Kidney (tissue), 14 donors: ENCODE data around the gene TNS3. TPM values are rescaled to one million over a fixed set of nuclear protein-coding genes. Genes with fewer than 3 reads are reported as not detected.

Source experiments
- DNase-seq, 5 donors: peaks; one replicate each; pipeline ENCODE4 v3.0.0-alpha.2; 2013 to 2020
- FAIRE-seq: peaks from 2 replicates; lab custom pipeline; 2012; peaks lifted over from hg19 to GRCh38; lab: Jason Lieb, UNC
- H3K27ac ChIP-seq, 2 donors: one replicate each; pipeline ENCODE4 v1.7.0; 2013; ENCODE audit warnings: low read depth in 2 of 2, low read length in 2 of 2, inconsistent platforms in 1 of 2
- H3K27me3 ChIP-seq: one replicate; pipeline ENCODE4 v1.7.1; 2013; ENCODE audit warnings: low read length, inconsistent platforms; ENCODE audit not compliant: control insufficient read depth, insufficient read depth
- H3K36me3 ChIP-seq, 3 donors: one replicate each; pipeline versions ENCODE4 v1.7.0 to v1.7.1; 2013; ENCODE audit warnings: low read length in 3 of 3, control low read depth in 1 of 3, inconsistent platforms in 1 of 3; ENCODE audit not compliant: insufficient read depth in 3 of 3, control insufficient read depth in 2 of 3
- H3K4me1 ChIP-seq, 3 donors: one replicate each; pipeline versions ENCODE4 v1.7.0 to v1.7.1; 2013; ENCODE audit warnings: low read length in 3 of 3, inconsistent platforms in 1 of 3, low read depth in 1 of 3; ENCODE audit not compliant: control insufficient read depth in 2 of 3, insufficient read depth in 2 of 3
- H3K4me3 ChIP-seq, 3 donors: one replicate each; pipeline versions ENCODE4 v1.7.0 to v1.8.1; 2013; ENCODE audit warnings: low read length in 3 of 3, control low read depth in 1 of 3, inconsistent platforms in 1 of 3
- H3K9ac ChIP-seq, 3 donors: one replicate each; pipeline versions ENCODE4 v1.7.0 to v1.7.1; 2013; ENCODE audit warnings: low read length in 3 of 3, control low read depth in 1 of 3, inconsistent platforms in 1 of 3
- H3K9me3 ChIP-seq, 3 donors: one replicate each; pipeline versions ENCODE4 v1.7.0 to v1.7.1; 2013; ENCODE audit warnings: low read length in 3 of 3, control low read depth in 1 of 3, inconsistent platforms in 1 of 3; ENCODE audit not compliant: control insufficient read depth in 2 of 3, insufficient read depth in 1 of 3
- intact Hi-C: fragments of 100-400 bp; cut with DNase I; formaldehyde crosslinking; loops from one replicate; pipeline ENCODE4 v1.11.1; 2022
- polyA plus RNA-seq: library from polyadenylated mRNA; stranded (reverse); fragments of 350-450 nt; fragmentation: Illumina TruSeq; extraction: RNeasy Lipid Tissue Mini Kit (QIAGEN cat#74804); gene quantifications from one replicate; pipeline ENCODE4 v1.2.3, GENCODE V29; 2014; ENCODE audit warnings: low read depth, low replicate concordance; ENCODE audit not compliant: insufficient read depth
- total RNA-seq: library from RNA; stranded (reverse); fragmentation: NEBNext Ultra II Directional; extraction: Animal tissue kit (Norgen Biotek cat#: 25700); gene quantifications from one replicate; pipeline ENCODE4 v1.2.1, GENCODE V29; 2021
- TF ChIP-seq, protein P1 (sequence below): IDR thresholded peaks from 3 replicates; pipeline ENCODE4 v1.5.1; 2012; ENCODE audit warnings: mild to moderate bottlenecking, moderate library complexity, borderline replicate concordance; ENCODE audit not compliant: insufficient read depth; ENCODE audit errors: extremely low read depth
- donor health status: control.
- donor health status: control.
- donor health status: control.
- donor health status: control.
- donor health status: control.
- donor health status: DM: yes; HTN: yes; CAD: no.
- donor health status: Normal renal cell carcinoma (clear cell type).

Gene TNS3
- total and polyA plus RNA-seq, 2 donors from 2014 or later = 38.4 to 198 TPM

DNA sequence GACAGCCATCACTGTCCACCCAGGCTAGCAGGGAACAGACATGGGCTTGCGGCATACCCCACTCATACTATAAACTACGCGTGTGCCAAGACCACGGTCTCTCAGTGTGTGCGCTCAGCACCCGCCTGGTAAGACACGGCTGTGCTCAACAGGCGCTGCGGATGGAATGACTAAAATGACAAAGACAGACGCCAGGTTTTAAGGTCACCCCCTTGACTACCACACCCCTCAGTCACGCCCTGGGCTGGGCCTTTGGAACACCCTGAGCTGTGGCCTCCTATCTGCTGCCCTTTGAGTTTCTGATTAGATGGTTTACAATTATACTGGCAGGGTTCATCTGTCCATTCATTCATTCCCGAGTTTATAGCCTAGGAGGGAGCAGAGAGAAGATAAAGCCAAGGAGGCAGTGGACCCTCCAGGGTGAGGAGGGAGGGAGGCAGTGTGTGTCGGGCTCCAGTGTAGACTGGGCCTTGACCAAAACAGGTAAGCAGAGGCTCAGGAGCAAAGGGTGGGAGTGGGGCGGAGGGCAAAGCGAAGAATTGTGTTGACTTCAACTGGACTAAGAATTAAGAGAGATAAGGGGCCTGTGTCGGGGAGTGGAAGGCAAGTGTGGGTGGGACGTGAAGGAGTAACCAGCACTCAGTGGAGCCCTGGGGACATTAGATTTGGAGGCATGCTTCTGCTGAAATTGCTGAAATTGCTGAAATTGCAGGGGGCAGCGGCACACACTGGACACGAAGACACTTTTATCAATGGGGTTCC, 35.0 kb downstream of the TNS3 start:
- Histone ChIP-seq H3K27ac (no peak overlapping the region), H3K4me1 (peaks cover 2 to 23% (median 19%) of the 10 kb centered on the region in 3 donors), H3K36me3 (no peaks in the 10 kb centered on the region), H3K9me3 (no peaks in the 10 kb centered on the region), H3K27me3 (no peaks in the 10 kb centered on the region), H3K9ac (no peak overlapping the region), H3K4me3 (no peak overlapping the region)
- TF ChIP-seq, protein P1, sequence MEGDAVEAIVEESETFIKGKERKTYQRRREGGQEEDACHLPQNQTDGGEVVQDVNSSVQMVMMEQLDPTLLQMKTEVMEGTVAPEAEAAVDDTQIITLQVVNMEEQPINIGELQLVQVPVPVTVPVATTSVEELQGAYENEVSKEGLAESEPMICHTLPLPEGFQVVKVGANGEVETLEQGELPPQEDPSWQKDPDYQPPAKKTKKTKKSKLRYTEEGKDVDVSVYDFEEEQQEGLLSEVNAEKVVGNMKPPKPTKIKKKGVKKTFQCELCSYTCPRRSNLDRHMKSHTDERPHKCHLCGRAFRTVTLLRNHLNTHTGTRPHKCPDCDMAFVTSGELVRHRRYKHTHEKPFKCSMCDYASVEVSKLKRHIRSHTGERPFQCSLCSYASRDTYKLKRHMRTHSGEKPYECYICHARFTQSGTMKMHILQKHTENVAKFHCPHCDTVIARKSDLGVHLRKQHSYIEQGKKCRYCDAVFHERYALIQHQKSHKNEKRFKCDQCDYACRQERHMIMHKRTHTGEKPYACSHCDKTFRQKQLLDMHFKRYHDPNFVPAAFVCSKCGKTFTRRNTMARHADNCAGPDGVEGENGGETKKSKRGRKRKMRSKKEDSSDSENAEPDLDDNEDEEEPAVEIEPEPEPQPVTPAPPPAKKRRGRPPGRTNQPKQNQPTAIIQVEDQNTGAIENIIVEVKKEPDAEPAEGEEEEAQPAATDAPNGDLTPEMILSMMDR = no peak
- intact Hi-C loops = no loop called here
- FAIRE-seq (no peak), DNase-seq (no peak)

DNA sequence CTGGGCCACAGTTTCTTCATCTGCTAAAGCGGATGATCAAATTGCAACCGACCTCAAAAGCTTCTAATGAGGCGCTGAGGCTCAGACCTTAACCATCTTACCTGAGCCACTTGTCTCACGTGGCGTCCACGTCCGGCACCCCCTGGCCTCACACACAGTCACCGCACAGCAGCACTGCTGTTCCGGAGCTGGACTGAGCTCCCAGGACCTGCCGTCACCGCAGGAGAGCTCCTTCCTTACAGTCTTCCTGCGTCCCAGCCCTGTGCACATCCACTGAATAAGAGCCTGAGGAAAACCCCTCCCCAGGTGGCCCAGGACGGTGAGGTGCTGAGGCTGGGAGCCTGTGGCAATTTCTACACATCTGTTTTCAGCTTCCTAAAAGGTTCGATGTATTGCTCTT, 35.7 kb downstream of the TNS3 start:
- FAIRE-seq (no peak), DNase-seq (no peak)
- no peak overlapping the region for H3K9ac ChIP-seq

DNA sequence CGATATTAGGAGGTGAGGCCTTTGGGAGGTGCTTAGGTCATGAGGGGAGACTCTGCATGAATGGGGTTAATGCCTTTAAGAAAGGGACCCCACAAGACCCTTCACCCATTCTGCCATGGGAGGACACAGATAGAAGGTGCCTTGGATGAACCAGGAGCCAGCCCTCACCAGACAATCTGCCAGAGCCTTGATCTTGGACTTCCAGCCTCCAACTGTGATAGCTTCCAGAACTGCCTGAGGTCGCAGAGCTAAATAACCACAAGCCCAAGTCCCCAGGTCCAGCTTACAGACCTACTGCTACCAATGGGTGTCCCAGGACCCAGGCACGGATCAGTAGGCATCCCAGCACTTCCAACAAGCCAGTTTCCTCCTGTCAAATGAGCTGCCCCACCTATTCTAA, 37.5 kb downstream of the TNS3 start:
- DNase-seq = peak in 1 of 5 donors; percentile 7
- no peak for FAIRE-seq
- intact Hi-C loops = no loop called here
- Histone ChIP-seq H3K9me3 (no peaks in the 10 kb centered on the region), H3K27ac (no peak overlapping the region), H3K4me3 (no peak overlapping the region), H3K36me3 (no peaks in the 10 kb centered on the region), H3K4me1 (peaks cover 9 to 29% (median 25%) of the 10 kb centered on the region in 3 donors), H3K27me3 (no peaks in the 10 kb centered on the region), H3K9ac (no peak overlapping the region)
- TF ChIP-seq, protein P1 = no peak

More for the DNA sequence above, 35.7 kb downstream of the TNS3 start:
- H3K27ac ChIP-seq = no peak overlapping the region
- peaks cover 0 to 18% (median 12%) of the 10 kb centered on the region in 3 donors for H3K4me1 ChIP-seq
- intact Hi-C loops = no loop called here
- H3K4me3 ChIP-seq = no peak overlapping the region
- TF ChIP-seq, protein P1 = no peak
- H3K9me3 ChIP-seq = no peaks in the 10 kb centered on the region
- H3K36me3 ChIP-seq = no peaks in the 10 kb centered on the region
- no peaks in the 10 kb centered on the region for H3K27me3 ChIP-seq
